Activated CD4-positive, alpha-beta T cell treated with anti-CD3 and anti-CD28 coated beads for 48 hours (primary cell): ENCODE measurements around the gene IL6.
A peak's percentile ranks its signal among the peaks of the same experiment; 100 is the strongest.
"Not testable (repeated sequence)": the region's sequence is repeated elsewhere in the genome, so short reads cannot be mapped to it uniquely, and the experiment has no call there.

Experiments used
- DNase-seq: peaks from one replicate; pipeline ENCODE4 v3.0.0-alpha.2; 2020

Gene IL6

DNA sequence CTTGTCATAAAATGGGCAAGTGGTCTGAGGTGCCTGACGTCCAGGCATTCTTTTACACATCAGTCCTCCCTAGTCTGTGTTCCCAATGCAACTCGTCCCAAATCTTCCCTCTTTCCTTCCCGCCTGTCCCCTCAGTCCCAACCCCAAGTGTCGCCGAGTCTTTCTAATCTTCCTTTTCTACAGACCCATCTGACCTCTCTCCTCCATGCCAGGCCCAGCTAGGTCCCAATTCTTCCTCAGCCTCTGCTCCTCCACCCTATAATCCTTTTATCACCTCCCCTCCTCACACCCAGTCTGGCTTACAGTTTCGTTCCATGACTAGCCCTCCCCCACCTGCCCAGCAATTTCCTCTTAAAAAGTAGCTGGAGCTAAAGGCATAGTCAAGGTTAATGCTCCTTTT is 22.3 kb upstream of the IL6 start:
- DNase-seq = not testable (repeated sequence)

DNA sequence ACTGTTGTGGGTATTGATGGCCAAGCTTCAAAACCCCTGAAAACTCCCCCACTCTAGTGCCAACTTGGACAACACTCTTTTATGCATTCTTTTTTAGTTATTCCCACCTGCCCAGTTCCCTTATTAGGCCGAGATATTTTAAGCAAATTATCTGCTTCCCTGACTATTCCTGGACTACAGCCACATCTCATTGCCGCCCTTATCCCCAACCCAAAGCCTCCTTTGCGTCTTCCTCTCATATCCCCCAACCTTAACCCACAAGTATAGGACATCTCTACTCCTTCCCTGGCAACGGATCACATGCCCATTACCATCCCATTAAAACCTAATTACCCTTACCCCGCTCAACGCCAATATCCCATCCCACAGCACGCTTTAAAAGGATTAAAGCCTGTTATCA is 21.1 kb upstream of the IL6 start:
- DNase-seq = not testable (repeated sequence)

DNA sequence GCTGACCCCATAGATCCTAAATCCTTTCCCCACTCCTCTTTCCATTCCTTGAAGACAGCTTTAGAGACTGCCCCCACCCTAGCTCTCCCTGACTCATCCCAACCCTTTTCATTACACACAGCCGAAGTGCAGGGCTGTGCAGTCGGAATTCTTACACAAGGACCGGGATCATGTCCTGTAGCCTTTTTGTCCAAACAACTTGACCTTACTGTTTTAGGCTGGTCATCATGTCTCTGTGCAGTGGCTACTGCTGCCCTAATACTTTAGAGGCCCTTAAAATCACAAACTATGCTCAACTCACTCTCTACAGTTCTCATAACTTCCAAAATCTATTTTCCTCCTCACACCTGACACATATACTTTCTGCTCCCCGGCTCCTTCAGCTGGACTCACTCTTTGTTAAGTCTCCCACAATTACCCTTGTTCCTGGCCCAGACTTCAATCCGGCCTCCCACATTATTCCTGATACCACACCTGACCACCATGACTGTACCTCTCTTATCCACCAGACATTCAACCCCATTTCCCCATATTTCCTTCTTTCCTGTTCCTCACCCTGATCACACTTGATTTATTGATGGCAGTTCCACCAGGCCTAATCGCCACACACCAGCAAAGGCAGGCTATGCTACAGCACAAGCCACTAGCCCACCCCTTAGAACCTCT is 19.8 kb upstream of the IL6 start:
- not testable (repeated sequence) for DNase-seq

GRCh38 chr7:22708214-22708613 is 18.8 kb upstream of the IL6 start:
- DNase-seq = not testable (repeated sequence)

GRCh38 chr7:22708677-22709061 is 18.3 kb upstream of the IL6 start:
- not testable (repeated sequence) for DNase-seq

DNA sequence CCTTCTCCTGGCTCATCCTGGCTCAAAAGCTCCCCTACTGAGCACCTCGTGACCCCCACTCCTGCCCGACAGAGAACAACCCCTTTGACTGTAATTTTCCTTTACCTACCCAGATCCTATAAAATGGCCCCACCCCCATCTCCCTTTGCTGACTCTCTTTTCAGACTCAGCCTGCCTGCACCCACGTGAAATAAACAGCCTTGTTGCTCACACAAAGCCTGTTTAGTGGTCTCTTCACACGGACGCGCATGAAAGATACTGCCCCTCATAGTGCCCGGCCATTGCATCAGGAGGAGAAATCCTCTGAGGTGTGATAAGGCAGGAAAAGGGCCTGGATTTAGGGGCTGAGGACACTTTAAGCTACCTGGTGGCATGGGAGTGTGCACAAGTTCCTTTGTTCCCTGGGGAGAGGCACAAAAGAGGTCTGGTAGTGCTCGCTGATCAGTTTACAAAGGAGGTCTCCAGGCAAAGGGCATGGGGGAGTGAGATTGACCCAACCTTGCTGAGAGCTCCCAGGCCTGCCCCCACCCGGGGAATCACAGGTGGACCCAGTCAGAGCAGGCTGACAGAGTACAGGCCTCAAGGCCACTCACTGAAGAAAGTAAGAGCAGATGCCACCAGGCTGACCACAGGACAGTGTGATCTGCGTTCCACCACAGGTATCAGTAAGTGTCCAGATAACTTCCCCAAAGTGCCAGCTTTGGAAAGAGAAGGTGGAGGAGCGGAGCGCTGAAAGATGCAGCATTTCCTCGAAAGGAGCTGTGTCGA is 17.8 kb upstream of the IL6 start:
- not testable (repeated sequence) for DNase-seq

- DNase-seq = no peak
Measured at GRCh38 chr7:22709857-22710256, 17.1 kb upstream of the IL6 start.

GRCh38 chr7:22712999-22713398 is 14.0 kb upstream of the IL6 start:
- DNase-seq = no peak

DNA sequence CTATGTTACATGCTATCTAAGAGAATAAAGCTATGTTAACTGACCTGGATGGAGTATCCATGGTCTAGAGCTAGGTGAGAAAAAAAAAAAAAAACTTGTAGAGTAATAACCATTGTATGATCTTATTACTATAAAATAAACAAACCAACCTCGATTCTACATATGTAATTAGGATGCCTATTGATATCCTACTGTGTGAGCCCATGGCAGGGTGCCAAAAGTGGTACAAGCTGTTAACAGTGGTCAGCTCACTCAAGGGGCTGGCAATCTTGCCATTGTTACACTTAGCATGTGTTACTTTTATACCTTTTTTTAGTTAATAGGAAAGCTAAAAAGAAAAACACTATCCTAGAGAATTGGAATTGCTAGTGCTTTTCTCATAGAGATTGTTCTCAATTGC is 13.5 kb upstream of the IL6 start:
- DNase-seq = no peak

- no peak for DNase-seq
Measured at GRCh38 chr7:22715969-22716368, 11.0 kb upstream of the IL6 start.

GRCh38 chr7:22717760-22718159 is 9.2 kb upstream of the IL6 start:
- DNase-seq = no peak

- DNase-seq = no peak
Measured at GRCh38 chr7:22718200-22718711, 8.7 kb upstream of the IL6 start.

- DNase-seq = no peak
Measured at GRCh38 chr7:22718911-22719420, 8.0 kb upstream of the IL6 start.

DNA sequence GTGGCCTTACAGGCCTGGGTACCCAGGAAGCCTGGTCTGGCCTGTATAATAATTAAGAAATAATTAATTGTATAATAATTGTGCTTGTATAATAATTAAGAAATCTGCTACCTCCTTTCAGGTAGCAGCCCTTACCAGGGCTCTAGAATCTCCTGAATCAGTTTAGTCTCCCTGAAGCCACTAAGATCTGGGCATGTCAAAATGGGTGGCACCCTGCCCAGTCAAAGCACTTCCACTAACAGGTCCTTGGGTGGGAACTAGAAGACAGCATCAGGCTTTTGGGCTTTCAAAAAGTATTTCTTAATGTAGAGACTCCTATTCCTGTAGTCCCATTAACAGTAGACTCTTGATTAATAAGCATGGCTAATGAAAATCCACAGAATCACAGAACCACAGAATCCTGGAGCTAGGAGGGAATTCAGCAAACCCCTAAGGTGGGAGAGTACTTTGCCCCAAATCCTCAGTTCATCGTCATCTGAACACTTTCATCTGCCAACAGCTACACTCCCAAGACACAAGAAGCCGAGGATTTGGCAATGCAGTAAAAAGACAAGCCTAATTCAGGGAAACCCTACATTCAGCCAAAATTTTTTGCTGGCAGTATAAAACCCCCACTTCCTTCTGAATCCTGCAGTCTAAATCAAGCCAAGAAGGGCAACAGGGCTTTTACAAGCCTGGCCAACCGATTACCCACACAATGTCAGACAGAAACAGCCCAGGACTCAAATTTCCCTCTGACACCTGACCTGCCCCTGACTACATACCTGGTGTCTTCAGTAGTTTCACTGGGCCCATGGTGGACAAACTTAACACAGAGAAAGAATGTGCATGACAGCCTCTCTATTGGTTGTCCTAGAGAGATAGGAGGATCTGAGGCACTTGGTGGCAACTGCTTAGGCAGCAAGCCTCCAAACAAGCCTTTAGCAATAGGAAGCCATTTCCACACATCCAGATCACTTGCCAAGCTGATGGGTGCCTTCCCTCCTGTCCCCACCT is 5.9 kb upstream of the IL6 start:
- no peak for DNase-seq

GRCh38 chr7:22722536-22723180 is 4.3 kb upstream of the IL6 start:
- no peak for DNase-seq

GRCh38 chr7:22723181-22723601 is 3.8 kb upstream of the IL6 start:
- no peak for DNase-seq

DNA sequence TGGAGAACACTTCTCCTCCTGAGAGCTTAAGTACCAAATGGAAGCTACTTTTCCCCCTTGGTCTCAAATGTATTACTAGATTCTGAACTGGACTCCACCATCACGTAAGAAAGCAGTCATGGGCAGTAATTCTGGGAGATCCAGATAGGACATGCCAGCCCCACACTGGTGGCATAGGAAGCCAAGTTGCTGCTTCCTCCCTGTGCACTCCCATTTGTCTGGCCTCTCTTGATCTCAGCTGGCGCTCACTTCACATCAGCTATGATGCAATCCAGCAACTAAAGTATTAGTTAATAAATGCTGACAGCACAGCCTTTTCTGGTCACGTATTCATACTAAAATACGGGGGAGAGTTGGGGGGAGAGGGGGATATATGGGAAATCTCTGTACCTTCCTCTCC is 3.4 kb upstream of the IL6 start:
- DNase-seq = no peak

DNA sequence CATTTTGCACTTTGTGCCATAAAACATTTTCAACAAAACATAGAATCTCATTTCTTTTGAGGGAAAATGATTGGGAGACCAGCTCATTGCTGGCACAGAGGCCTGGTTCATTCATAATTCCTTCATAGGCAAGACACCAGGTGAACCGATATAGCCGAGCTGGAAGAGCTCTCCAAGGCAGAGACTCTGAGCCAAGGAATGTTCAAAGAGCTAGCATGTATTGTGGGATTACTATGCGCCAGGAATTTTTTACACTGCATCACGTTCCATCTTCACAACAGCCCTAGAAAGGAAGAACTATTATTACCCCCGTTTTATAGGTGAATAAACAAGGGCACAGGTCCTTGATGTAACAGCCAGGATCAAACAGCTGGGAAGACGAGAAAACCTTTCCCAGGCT is 2.1 kb upstream of the IL6 start:
- no peak for DNase-seq

GRCh38 chr7:22725585-22725984 is 1.4 kb upstream of the IL6 start:
- DNase-seq = no peak

GRCh38 chr7:22726345-22726906 is 574 bp upstream of the IL6 start:
- peak; percentile 70 for DNase-seq

GRCh38 chr7:22727714-22728035 is 675 bp downstream of the IL6 start:
- DNase-seq = no peak

DNA sequence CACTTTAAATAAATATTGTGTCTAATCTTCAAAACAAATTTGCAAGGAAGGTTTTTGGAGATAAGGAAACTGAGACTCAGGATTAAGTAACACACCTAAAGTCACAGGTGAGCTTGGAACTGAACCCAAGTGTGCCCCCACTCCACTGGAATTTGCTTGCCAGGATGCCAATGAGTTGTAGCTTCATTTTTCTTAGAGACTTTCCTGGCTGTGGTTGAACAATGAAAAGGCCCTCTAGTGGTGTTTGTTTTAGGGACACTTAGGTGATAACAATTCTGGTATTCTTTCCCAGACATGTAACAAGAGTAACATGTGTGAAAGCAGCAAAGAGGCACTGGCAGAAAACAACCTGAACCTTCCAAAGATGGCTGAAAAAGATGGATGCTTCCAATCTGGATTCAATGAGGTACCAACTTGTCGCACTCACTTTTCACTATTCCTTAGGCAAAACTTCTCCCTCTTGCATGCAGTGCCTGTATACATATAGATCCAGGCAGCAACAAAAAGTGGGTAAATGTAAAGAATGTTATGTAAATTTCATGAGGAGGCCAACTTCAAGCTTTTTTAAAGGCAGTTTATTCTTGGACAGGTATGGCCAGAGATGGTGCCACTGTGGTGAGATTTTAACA is 1.5 kb downstream of the IL6 start:
- no peak for DNase-seq
